ENCODE data around the gene PKN3. TPM values are rescaled to one million over a fixed set of nuclear protein-coding genes. Genes with fewer than 3 reads are reported as not detected.

Gene PKN3
- total and polyA plus RNA-seq, 2 of the 13 experiments (the other 11 are each of a cell fraction or from before 2014, with no cell fraction given): 10.5 to 13.2 TPM

DNA sequence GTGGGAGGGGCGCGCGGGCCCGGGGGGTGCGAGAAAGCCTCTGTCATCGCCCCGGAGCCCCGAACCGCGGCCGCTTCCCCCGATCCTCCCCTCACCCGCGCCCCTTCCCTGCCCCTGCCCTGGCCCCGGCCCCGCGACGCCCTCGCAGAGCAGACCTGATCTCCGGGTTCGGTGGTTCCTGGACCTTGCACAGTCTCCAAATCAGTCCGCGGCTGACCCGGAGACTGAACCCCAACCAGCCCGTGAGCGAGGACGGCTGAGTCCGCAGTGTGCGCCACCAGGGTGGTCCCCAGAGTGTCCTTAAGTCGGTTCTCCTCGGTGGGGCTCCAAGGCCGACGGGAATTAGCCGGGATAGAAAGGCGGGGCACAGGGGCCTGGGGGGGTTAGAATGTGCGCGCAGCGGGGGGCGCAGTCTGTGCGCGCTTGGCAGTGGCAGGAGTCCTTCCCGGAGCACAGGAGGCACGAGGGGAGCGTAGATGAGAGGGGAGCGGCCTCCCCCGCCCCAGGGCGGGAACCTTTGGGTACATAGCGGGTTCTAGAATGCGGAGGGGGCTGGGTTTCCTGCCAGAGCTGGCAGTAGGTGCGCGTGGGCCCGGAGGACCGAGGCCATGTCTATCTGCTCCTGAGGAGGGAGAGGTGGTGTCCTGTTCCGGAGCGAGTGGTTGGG, 779 bp downstream of the PKN3 start (continued):
- TF ChIP-seq THAP9 (CRISPR knock-in tag; IDR thresholded peaks at IDR 0.05; ENCODE audit: borderline replicate concordance) (0 out of 2 replicates have a peak, but pooled peaks have one; percentile 14), YY1 (IDR thresholded peaks at IDR 0.05; ENCODE audit: insufficient read depth, insufficient replicate concordance, low read depth, low read length) (peak; percentile 9), ZNF879 (CRISPR knock-in tag; IDR thresholded peaks at IDR 0.05) (peak; percentile 63; the same call in 1 of the 2 replicates)

GRCh38 chr9:128703616-128704355, 1.5 kb downstream of the PKN3 start:
- FAIRE-seq (no peak), DNase-seq (ENCODE audit: low spot score) (no peak), ATAC-seq (no peak)
- intact Hi-C loops (cut with micrococcal nuclease; ENCODE audit: unreplicated experiment) (loop anchor here (5.0 kb wide), 1 partner anchor 66 kb away; no protein-coding TSS in a partner anchor), in situ Hi-C loops (cut with HindIII; ENCODE audit: extremely low pct_ligation_motif_present, low pct_unique_long_range_greater_than_20kb) (no loop called here)
- no peak overlapping the region for H2AFZ ChIP-seq (ENCODE audit: low read length)
- peaks cover 8% of the 10 kb centered on the region for H3K79me2 ChIP-seq (ENCODE audit: insufficient read depth, low read length)
- TSS peak; percentile 46 for BruUV-seq (replicated peaks)
- peak; percentile 53 for TF ChIP-seq ZNF629 (CRISPR knock-in tag; conservative IDR thresholded peaks at IDR 0.05)
- TF ChIP-seq SAFB2 (CRISPR knock-in tag; IDR thresholded peaks at IDR 0.05; ENCODE audit: borderline replicate concordance, low read depth): 0 out of 2 replicates have a peak, but pooled peaks have one; percentile 53
- no peak for TF ChIP-seq ZNF225 (CRISPR knock-in tag; IDR thresholded peaks at IDR 0.05)
- TF ChIP-seq, protein P1, sequence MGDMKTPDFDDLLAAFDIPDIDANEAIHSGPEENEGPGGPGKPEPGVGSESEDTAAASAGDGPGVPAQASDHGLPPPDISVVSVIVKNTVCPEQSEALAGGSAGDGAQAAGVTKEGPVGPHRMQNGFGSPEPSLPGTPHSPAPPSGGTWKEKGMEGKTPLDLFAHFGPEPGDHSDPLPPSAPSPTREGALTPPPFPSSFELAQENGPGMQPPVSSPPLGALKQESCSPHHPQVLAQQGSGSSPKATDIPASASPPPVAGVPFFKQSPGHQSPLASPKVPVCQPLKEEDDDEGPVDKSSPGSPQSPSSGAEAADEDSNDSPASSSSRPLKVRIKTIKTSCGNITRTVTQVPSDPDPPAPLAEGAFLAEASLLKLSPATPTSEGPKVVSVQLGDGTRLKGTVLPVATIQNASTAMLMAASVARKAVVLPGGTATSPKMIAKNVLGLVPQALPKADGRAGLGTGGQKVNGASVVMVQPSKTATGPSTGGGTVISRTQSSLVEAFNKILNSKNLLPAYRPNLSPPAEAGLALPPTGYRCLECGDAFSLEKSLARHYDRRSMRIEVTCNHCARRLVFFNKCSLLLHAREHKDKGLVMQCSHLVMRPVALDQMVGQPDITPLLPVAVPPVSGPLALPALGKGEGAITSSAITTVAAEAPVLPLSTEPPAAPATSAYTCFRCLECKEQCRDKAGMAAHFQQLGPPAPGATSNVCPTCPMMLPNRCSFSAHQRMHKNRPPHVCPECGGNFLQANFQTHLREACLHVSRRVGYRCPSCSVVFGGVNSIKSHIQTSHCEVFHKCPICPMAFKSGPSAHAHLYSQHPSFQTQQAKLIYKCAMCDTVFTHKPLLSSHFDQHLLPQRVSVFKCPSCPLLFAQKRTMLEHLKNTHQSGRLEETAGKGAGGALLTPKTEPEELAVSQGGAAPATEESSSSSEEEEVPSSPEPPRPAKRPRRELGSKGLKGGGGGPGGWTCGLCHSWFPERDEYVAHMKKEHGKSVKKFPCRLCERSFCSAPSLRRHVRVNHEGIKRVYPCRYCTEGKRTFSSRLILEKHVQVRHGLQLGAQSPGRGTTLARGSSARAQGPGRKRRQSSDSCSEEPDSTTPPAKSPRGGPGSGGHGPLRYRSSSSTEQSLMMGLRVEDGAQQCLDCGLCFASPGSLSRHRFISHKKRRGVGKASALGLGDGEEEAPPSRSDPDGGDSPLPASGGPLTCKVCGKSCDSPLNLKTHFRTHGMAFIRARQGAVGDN (CRISPR knock-in tag; IDR thresholded peaks at IDR 0.05): 0 out of 2 replicates have a peak, but pooled peaks have one; percentile 1
- peak; percentile 52; the same call in 1 of the 2 replicates for TF ChIP-seq ZBTB38 (CRISPR knock-in tag; IDR thresholded peaks at IDR 0.05)
- H4K20me1 ChIP-seq (ENCODE audit: insufficient read depth, low read length): no peaks in the 10 kb centered on the region
- CTCF ChIA-PET (ENCODE audit: low intra/inter-chr PET ratio, low total read pairs): interaction anchor here (2.6 kb wide), 1 partner anchor 29 kb away, joined by 17 read pairs; no protein-coding TSS in a partner anchor
- H3K4me1 ChIP-seq (ENCODE audit: insufficient read depth, low read length): peaks cover 9% of the 10 kb centered on the region
- H3K27me3 ChIP-seq (ENCODE audit: control insufficient read depth in 1 of 2, insufficient read depth in 2 of 2, low read length in 2 of 2): no peaks in the 10 kb centered on the region
- peaks cover 4 to 12% of the 10 kb centered on the region in 2 experiments; a peak in 4 of 5 replicates for H3K36me3 ChIP-seq (replicated peaks in 1 of 2; ENCODE audit: control insufficient read depth in 1 of 2, insufficient read depth in 2 of 2, low read length in 2 of 2)
- H3K4me3 ChIP-seq (replicated peaks in 1 of 3; ENCODE audit: insufficient read depth in 1 of 3, low read depth in 2 of 3, low read length in 3 of 3): peak overlapping the region; percentile 89 to 97 (median 92); a peak in 5 of 6 replicates
- peak overlapping the region; percentile 85 for H3K27ac ChIP-seq (ENCODE audit: extremely low read length, insufficient read depth, low read length)
- H3K4me2 ChIP-seq (ENCODE audit: low read depth, low read length): peak overlapping the region; percentile 92
- 85% methylated on average over 27 of the region's 31 CpGs for WGBS (ENCODE audit: low lambda C conversion rate)
- H3K9ac ChIP-seq (ENCODE audit: insufficient read depth, low read depth, low read length): peak overlapping the region; percentile 78
- POLR2A ChIA-PET: interaction anchor here (1.0 kb wide), 1 partner anchor 20 kb away, joined by 4 read pairs; no protein-coding TSS in a partner anchor
- no peaks in the 10 kb centered on the region for H3K9me3 ChIP-seq (ENCODE audit: low read length)
